GM12865 (cell line): ENCODE measurements around the gene LMCD1.

Experiments used
- DNase-seq: peaks from one replicate; pipeline ENCODE4 v3.0.0; 2010; ENCODE audit warnings: low read depth
- H3K4me3 ChIP-seq: 2 replicates; pipeline ENCODE4 v1.5.1; 2011; ENCODE audit warnings: mild to moderate bottlenecking, low read depth, low read length, control low read depth
- TF ChIP-seq, protein P1 (sequence below): IDR thresholded peaks from 2 replicates; pipeline ENCODE4 v1.5.1; 2011; ENCODE audit warnings: low read length, control low read depth, low read depth, inconsistent platforms; ENCODE audit not compliant: insufficient read depth; ENCODE audit errors: missing control alignments

Gene LMCD1, protein sequence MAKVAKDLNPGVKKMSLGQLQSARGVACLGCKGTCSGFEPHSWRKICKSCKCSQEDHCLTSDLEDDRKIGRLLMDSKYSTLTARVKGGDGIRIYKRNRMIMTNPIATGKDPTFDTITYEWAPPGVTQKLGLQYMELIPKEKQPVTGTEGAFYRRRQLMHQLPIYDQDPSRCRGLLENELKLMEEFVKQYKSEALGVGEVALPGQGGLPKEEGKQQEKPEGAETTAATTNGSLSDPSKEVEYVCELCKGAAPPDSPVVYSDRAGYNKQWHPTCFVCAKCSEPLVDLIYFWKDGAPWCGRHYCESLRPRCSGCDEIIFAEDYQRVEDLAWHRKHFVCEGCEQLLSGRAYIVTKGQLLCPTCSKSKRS

DNA sequence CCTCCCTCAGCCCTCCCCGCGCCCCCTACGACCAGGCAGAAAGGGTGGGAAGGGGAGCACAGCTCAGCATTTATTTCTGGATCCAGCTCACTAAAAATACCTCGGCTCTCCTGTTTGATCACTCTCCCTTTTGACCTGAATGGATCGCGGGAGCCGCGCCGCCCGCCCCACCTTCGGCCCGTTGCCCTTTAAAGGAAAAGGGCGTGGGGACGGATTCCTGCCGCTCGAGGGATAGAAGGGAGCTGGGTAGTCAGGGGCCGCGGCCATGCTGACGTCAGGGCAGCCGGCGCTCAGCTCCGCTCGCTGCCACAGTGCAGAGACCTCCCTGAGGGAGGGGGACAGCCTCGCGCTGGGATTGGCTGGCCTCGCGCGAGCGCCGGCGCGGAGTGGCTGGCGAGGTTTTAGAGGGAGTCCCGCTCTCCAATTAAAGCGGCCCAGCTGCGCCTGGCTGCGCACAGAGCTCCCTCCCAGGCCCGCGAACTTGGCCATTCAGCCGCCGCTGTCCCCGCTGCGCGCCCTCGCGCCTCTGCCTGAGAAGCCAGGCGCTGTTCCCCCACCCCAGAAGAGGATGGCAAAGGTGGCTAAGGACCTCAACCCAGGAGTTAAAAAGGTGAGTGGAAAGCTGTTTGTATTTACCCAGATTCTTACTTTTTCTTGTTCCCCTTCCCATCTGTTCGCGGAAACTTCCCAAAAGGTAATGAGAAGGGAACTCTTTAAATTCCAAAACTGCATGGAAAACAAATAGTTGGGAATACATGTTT is at the start of gene LMCD1:
TSS of gene LMCD1 (plus strand) at position 453 of the 761 bp plus-strand sequence. CDS start at position 569, 116 bp downstream.
- TF ChIP-seq, protein P1, sequence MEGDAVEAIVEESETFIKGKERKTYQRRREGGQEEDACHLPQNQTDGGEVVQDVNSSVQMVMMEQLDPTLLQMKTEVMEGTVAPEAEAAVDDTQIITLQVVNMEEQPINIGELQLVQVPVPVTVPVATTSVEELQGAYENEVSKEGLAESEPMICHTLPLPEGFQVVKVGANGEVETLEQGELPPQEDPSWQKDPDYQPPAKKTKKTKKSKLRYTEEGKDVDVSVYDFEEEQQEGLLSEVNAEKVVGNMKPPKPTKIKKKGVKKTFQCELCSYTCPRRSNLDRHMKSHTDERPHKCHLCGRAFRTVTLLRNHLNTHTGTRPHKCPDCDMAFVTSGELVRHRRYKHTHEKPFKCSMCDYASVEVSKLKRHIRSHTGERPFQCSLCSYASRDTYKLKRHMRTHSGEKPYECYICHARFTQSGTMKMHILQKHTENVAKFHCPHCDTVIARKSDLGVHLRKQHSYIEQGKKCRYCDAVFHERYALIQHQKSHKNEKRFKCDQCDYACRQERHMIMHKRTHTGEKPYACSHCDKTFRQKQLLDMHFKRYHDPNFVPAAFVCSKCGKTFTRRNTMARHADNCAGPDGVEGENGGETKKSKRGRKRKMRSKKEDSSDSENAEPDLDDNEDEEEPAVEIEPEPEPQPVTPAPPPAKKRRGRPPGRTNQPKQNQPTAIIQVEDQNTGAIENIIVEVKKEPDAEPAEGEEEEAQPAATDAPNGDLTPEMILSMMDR, result no peak
- H3K4me3 ChIP-seq, result peak within 1 kb of the TSS; percentile 59
- peak; percentile 90 for DNase-seq

DNA sequence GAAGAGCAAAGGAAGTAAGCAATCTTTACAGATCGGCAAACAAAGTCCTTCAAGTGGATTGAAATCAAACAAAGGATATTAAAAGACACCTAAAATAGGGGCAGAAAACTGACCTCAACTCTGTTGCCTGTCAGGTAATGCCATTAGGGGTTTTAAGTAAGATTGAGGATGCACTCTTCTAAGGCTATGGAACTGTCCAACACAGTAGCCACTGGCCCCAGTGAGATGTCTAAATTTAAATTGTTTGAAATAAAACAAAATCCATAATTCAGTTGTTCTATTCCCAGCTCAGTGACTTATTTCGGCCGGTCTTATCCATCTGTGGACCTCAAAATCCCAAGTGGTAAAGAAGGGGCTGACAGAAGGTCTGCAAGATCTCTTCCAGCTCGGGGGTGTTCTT is 49.5 kb upstream of the LMCD1 start:
- no peak overlapping the region for H3K4me3 ChIP-seq
- TF ChIP-seq, protein P1, result no peak
- no peak for DNase-seq

DNA sequence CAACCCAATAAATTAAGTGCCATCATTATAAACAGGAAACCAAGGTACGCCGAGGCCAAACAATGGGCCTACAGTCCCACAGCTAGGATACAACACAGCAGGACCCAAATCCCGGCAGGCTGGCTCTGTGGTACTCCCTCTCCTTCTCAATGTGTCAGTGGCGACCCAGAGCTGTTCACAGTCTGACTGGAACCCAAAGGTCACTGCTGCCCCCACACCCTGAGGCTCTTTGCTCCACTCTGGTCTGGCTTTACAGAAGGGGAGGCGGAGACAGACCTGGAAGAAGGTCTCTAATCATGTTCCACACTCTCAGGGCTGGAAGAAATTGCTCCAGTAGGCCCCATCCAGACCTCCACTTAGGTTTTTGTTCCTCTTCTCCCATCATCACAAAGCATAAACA is 48.5 kb upstream of the LMCD1 start:
- DNase-seq, result no peak
- H3K4me3 ChIP-seq, result no peak overlapping the region
- TF ChIP-seq, protein P1, result no peak

DNA sequence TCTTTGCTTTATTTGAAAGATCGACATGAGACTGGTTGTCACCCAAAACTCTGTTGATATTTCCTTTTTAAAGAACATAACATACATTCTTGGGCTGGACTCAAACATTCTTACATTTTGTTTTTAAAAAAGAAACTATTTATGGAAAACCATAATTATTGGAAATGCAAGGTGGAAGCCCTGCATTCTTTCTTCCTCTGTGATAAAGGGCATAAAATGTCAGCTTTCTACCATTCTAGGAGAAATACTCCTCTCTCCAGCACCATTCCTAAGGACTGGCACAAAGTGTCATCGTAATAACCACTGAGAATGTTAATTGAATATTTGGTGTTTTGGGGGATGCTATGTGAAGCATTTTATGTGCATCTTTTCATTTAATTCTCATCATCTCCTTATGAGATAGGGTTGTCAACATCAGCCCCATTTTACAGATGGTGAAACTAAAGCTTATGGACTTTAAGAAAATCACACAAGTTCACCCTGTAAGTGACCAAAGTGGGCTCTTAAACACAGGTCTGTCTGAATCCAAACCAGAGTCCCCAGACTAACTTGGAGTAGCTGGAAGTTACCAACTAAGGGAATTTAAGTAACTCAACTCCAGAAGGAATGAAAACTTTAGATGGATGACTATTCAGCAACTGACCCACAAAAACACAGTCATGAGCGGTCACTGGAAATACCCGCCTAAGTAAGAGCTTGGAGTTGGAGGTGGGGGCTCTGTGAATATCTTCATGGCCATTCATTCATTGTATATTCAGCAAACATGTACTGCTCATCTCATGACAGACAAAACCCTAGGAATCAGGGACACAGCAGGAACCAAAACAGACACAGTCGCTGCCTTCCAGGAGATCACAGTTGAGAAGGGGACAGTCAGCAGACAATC is 45.9 kb upstream of the LMCD1 start:
- DNase-seq, result no peak

DNA sequence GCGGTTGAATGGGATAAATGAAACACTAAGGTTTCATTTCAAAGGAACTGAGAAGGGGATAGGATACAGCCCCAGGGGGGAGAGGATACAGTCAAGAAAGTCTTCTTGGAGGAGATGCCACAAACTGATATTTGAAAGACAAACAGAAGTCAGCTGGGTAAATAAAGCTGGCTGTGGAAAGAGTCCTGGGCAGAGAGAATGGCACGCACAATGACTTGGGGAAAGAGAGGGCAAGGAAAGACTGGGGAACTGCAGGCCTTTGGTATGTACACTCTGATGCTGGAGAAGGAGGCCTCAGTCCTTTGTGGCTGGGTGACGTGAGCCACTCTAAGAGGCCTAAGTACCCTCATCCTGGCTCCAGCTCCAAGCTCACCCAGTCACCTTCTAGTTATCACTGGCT is 45.2 kb upstream of the LMCD1 start:
- TF ChIP-seq, protein P1, result no peak
- no peak overlapping the region for H3K4me3 ChIP-seq
- DNase-seq, result no peak

More for the DNA sequence above, 45.9 kb upstream of the LMCD1 start:
- no peak overlapping the region for H3K4me3 ChIP-seq
- TF ChIP-seq, protein P1, result no peak

DNA sequence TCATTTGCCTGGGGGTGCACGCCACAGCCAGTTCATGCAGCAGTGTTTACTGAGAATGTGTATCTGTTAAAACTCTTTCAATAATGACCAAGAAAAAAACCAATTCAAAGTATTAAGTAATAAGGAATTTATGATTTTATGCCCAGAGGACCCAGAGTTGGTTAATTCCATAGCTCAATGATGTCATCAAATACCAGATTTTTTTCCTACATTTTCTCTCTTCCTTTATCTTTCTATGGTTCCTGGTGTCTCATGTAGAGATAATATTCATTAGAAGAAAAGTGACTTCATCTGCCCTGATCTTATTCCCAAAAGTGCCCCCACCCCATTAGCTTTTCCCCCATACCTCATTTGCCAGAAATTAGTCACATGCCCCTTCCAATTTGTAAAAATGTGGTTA is 44.6 kb upstream of the LMCD1 start:
- DNase-seq, result no peak
- H3K4me3 ChIP-seq, result no peak overlapping the region
- TF ChIP-seq, protein P1, result no peak
